Superior temporal gyrus (tissue), 1 donor: ENCODE data around the gene DCAF5.
A peak's percentile ranks its signal among the peaks of the same experiment; 100 is the strongest.
"Not testable (repeated sequence)": the region's sequence is repeated elsewhere in the genome, so short reads cannot be mapped to it uniquely, and the experiment has no call there.

Source experiments
- DNase-seq: peaks from one replicate; pipeline ENCODE4 v3.0.0-alpha.2; 2016; ENCODE audit errors: extremely low spot score

The DCAF5 gene

GRCh38 chr14:69096781-69097475 is 56.0 kb downstream of the DCAF5 start:
- no peak for DNase-seq

GRCh38 chr14:69096246-69096645 is 56.7 kb downstream of the DCAF5 start:
- no peak for DNase-seq

- no peak for DNase-seq
These were observed 58.4 kb downstream of the DCAF5 start for GRCh38 chr14:69094481-69094880.

GRCh38 chr14:69093631-69094421 is 59.1 kb downstream of the DCAF5 start:
- peak; percentile 86 for DNase-seq

- DNase-seq, result no peak
These were observed 60.0 kb downstream of the DCAF5 start for GRCh38 chr14:69092840-69093422.

- DNase-seq, result no peak
These were observed 61.2 kb downstream of the DCAF5 start for GRCh38 chr14:69091695-69092094.

- DNase-seq, result no peak
These were observed 61.9 kb downstream of the DCAF5 start for GRCh38 chr14:69091006-69091405.

- no peak for DNase-seq
These were observed 62.6 kb downstream of the DCAF5 start for GRCh38 chr14:69090187-69090789.

- no peak for DNase-seq
These were observed 63.9 kb downstream of the DCAF5 start for GRCh38 chr14:69089046-69089445.

- DNase-seq, result no peak
These were observed 64.3 kb downstream of the DCAF5 start for GRCh38 chr14:69088586-69088985.

GRCh38 chr14:69087061-69087461 is 65.9 kb downstream of the DCAF5 start:
- DNase-seq, result peak; percentile 54

- DNase-seq, result no peak
These were observed 66.4 kb downstream of the DCAF5 start for GRCh38 chr14:69086537-69086936.

GRCh38 chr14:69084023-69084422 is 68.9 kb downstream of the DCAF5 start:
- DNase-seq, result no peak

GRCh38 chr14:69083181-69083580 is 69.7 kb downstream of the DCAF5 start:
- no peak for DNase-seq

- no peak for DNase-seq
These were observed 71.6 kb downstream of the DCAF5 start for GRCh38 chr14:69081271-69081670.

- DNase-seq, result no peak
These were observed 73.2 kb downstream of the DCAF5 start for GRCh38 chr14:69079747-69080146.

GRCh38 chr14:69079188-69079742 is 73.7 kb downstream of the DCAF5 start:
- no peak for DNase-seq

- DNase-seq, result no peak
These were observed 75.1 kb downstream of the DCAF5 start for GRCh38 chr14:69077841-69078240.

- DNase-seq, result not testable (repeated sequence)
These were observed 75.7 kb downstream of the DCAF5 start for GRCh38 chr14:69077185-69077584.

GRCh38 chr14:69076341-69076740 is 76.6 kb downstream of the DCAF5 start:
- DNase-seq, result no peak

GRCh38 chr14:69073915-69074314 is 79.0 kb downstream of the DCAF5 start:
- no peak for DNase-seq

GRCh38 chr14:69073429-69073828 is 79.5 kb downstream of the DCAF5 start:
- DNase-seq, result no peak
